Mesenteric fat pad (tissue), 1 donor: ENCODE data around the gene CCDC187. TPM values are rescaled to one million over a fixed set of nuclear protein-coding genes. Genes with fewer than 3 reads are reported as not detected.

Experiments
- DNase-seq: peaks from one replicate; pipeline ENCODE4 v3.0.0-alpha.2; 2020; ENCODE audit warnings: low spot score
- total RNA-seq: library from RNA; stranded (reverse); fragmentation: NEBNext Ultra II Directional; extraction: Animal tissue kit (Norgen Biotek cat#: 25700); gene quantifications from one replicate; pipeline ENCODE4 v1.2.1, GENCODE V29; 2021
- donor health status: DM: yes; HTN: yes; CAD: no.

CCDC187 gene
- total RNA-seq, 1 donor from 2014 or later, result not detected

GRCh38 chr9:136255896-136256890 lies 47.7 kb downstream of the CCDC187 start:
- DNase-seq, result no peak

GRCh38 chr9:136255166-136255538 lies 48.7 kb downstream of the CCDC187 start:
- DNase-seq, result no peak

DNA sequence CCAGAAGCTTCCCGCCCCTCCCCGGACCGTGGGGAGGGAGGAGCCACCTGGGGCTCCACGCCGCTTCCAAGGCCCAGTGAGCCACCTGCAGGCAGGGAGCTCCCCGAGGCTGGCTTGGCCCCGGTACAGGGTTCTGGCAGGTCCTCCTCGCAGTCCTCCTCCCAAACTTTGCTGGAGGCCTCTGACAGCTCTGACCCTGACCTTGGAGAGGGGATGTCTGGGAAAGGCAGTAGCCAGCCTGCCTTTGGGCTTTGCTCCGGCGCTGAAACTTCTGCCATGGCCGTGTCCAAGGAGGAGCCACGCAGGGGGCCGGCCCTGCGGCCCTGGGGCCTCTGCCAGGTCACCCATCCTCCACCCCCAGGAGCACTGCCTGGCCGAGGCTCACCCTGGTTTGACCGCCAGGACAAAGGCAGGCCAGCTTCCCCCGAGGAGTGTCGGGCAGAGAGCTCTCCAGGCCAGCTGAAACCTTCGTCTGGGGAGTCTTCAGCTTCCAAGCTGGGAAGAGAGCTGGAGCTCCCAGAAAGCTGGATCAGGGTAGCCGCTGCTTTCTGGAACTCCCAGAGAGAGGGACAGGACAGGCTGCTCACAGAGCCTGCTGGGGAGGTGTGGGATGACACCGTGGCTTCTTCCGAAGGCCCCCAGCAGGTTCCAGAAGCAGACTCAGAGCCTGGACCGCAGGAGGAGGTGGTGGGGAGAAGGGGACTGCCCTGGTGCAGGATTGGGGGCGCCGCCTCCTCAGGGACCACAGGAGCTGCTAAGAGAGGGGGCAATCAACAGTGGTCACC lies 49.3 kb downstream of the CCDC187 start:
- DNase-seq, result no peak

GRCh38 chr9:136253246-136254130 lies 50.4 kb downstream of the CCDC187 start:
- DNase-seq, result no peak

DNA sequence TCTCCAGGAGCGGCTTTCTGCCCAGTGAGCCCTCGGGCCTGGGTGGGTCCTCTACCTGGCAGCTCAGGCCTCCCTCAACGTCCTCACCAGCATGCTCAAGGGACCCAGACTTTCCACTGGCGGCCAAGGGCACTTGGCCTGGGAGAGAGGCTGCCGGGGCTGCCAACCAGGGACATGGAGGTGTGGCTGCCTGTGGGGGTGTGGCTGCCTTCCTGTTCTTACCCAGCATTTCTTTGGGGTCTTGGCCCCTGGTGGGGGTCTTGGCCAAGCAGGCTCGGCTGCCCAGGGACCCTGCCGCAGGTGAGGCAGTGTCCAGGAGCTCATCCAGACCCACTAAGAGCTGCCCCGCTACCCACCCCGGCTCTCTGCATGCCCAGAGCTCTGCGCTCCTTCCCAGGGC lies 51.0 kb downstream of the CCDC187 start:
- no peak for DNase-seq

- DNase-seq, result no peak
Observed at GRCh38 chr9:136252281-136252680, 51.6 kb downstream of the CCDC187 start.

GRCh38 chr9:136251264-136252115 lies 52.4 kb downstream of the CCDC187 start:
- no peak for DNase-seq

DNA sequence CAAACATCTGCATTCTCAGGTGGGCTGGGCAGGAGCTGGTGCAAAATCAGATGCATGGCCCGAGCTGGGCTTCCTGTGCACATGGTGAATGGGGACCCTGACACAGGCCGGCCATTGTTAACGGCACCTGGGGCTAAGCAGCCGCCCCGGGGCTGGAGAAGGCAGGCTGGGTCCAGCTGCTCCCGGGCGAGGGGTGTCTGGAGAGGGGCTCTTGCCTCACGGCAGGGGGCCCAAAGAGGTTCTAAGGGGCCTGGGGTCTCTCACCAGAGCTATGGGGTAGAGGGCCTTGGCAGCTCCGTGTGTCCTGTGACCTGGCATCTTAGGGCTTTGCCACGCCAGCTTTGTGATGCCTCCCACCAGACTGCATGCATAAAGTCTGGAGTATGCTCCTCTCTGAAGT lies 53.2 kb downstream of the CCDC187 start:
- DNase-seq, result no peak

GRCh38 chr9:136249877-136250559 lies 53.9 kb downstream of the CCDC187 start:
- no peak for DNase-seq

- no peak for DNase-seq
Observed at GRCh38 chr9:136248951-136249876, 54.7 kb downstream of the CCDC187 start.

DNA sequence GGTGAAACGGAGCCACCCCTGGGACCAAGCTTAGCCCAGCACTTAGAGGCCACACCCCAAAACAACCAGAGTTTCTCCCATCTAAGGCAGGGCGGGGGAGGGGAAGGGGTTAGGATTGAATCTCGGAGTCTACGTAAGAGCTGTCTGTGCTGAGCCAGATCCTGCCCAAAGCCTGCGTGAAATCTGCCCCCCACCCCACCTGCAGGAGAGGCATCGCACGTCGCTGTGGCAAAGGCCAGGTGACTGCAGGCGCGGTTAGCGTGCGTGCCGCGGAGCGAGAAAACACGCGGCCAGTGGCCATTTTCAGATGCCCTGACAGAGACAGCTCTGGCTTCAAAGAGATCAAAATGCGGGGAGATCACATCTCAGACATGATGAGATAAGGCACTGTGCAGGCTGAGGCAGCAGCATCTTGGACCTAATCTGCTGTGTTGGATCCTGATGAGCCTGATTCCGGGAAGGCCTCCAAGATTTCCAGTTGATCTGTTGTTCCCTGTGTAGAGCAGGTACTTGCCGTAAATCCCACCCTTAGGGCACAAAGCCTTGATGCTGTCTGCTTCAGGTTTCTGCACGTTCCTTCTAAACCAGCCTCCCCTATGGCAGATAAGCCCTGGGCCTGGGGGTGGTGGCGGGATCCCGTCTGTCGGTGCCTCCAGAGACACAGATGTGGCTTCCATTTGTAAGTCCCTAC lies 55.8 kb downstream of the CCDC187 start:
- no peak for DNase-seq

DNA sequence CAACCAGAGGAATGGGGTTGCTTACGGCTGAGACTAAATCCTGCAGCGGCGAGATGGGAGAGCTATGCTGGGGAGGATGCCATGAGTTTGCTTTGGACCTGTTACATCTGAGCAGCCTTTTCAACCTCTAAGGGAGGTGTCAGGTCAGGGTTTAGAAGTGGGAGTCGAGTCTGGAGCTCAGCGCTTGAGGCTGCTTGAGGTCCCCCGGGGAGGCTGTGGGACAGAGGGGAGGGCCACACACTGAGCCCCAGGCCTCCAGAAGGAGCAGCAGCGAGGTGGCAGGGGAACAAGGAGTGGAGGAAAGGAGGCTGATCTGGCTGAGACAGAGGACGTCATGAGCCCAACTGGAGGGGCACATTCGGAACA lies 56.4 kb downstream of the CCDC187 start:
- no peak for DNase-seq

DNA sequence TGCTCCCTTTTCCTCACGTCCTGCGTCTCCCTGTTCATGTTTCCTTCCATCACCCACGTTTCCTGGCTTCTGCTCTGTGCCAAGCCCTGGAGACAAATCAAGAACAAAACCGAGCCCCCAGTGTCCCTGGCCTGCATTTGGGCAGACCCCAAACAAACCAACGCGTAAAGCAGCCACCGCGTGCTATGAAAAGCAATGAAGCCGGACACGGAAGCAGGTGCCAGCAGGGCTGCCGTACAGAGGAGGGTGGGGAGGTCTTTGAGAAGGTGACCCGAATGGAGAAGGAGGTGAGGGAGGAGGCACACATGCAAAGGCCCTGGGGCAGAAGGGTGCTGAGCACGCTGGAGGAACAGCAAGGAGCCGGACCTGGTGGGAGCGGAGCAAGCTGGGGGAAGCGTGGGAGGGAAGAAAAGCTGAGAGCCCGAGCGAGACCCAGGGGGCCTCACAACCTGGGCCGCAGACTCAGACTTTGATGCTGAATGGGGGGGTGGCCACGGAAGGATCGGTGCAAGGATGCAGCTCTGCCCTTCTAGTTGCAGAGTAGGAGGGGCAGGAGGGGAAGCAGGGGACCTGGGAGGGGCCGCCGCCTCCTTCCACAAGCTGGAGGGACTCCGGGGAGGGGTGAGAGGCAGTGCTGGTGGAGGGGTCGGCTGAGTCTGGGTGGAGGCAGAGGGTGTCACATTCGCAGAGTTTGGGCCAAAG lies 56.9 kb downstream of the CCDC187 start:
- no peak for DNase-seq

- DNase-seq, result peak; percentile 95
Observed at GRCh38 chr9:136245219-136246150, 58.4 kb downstream of the CCDC187 start, which contains the start of gene QSOX2. Gene QSOX2 (minus strand): TSS chr9:136245812. CDS start chr9:136245803, 9 bp downstream.

DNA sequence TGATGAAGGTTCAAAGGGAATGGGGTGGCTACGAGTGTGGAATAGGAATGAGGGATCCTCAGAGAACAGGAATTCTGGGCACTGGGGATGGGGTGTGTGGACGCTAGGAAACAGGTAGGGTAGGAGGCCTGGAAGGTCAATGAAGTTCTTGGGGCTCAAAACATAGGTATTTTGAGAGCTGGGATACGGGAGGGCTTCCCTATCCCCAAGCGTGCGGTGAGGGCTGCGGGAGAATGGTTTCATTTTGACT lies 59.0 kb downstream of the CCDC187 start:
- DNase-seq, result no peak
